WTC11 (cell line): ENCODE data around the gene ARAP1. TPM values are rescaled to one million over a fixed set of nuclear protein-coding genes. Genes with fewer than 3 reads are reported as not detected.

Source experiments
- ATAC-seq: fragments of 200-7000 bp; cut with Tn5 transposase; 2 replicates; pipeline ENCODE4 v1.10.0; 2021; ENCODE audit warnings: mild to moderate bottlenecking, moderate library complexity
- CTCF ChIA-PET: fragments of 300-600 bp; sonication (Branson Sonifier 250); formaldehyde crosslinking; loops from one replicate; lab custom pipeline; 2021; ENCODE audit warnings: antibody characterized with exemption; lab: Charles Lee
- POLR2A ChIA-PET: fragments of 350-600 bp; sonication (Branson Sonifier 250); formaldehyde crosslinking; loops from one replicate; lab custom pipeline; 2021; ENCODE audit warnings: antibody characterized with exemption; lab: Charles Lee
- DNase-seq: peaks from one replicate; pipeline ENCODE4 v3.0.0; 2021; ENCODE audit warnings: low spot score
- H3K27ac Mint-ChIP-seq: 2 replicates; pipeline ENCODE4 v1.8.0; 2021; ENCODE audit warnings: mixed read lengths
- H3K27me3 Mint-ChIP-seq: 2 replicates; pipeline ENCODE4 v1.8.0; 2021; ENCODE audit warnings: low read depth, mild to moderate bottlenecking, moderate library complexity, mixed read lengths
- H3K36me3 Mint-ChIP-seq: 2 replicates; pipeline ENCODE4 v1.8.0; 2021; ENCODE audit warnings: mixed read lengths
- H3K4me1 Mint-ChIP-seq: 2 replicates; pipeline ENCODE4 v1.8.0; 2022; ENCODE audit warnings: mixed read lengths
- H3K4me3 Mint-ChIP-seq: 2 replicates; pipeline ENCODE4 v1.8.0; 2021; ENCODE audit warnings: mild to moderate bottlenecking, moderate library complexity, mixed read lengths
- H3K9me3 Mint-ChIP-seq: 2 replicates; pipeline ENCODE4 v1.8.0; 2021; ENCODE audit warnings: mixed read lengths
- CREM ChIP-seq: sonication (generic); formaldehyde crosslinking; IDR thresholded peaks from 2 replicates; pipeline ENCODE4 v1.8.1; 2022; ENCODE audit warnings: mild to moderate bottlenecking, missing genetic modification reagents, moderate library complexity
- FOXK1 ChIP-seq: sonication (generic); formaldehyde crosslinking; IDR thresholded peaks from 2 replicates; pipeline ENCODE4 v1.8.0; 2022; ENCODE audit warnings: mild to moderate bottlenecking, moderate library complexity, missing genetic modification reagents
- GTF2I ChIP-seq: fragments of 250-450 bp; sonication (Bioruptor Pico); conservative IDR thresholded peaks from 2 replicates; pipeline ENCODE4 v1.4.0; 2021; ENCODE audit warnings: mild to moderate bottlenecking
- HMGA2 ChIP-seq: fragments of 250-450 bp; sonication (Bioruptor Pico); IDR thresholded peaks from 2 replicates; pipeline ENCODE4 v1.4.0; 2021; ENCODE audit warnings: mild to moderate bottlenecking, moderate library complexity
- JAZF1 ChIP-seq: fragments of 250-450 bp; sonication (Bioruptor Pico); IDR thresholded peaks from 2 replicates; pipeline ENCODE4 v1.9.0; 2021; ENCODE audit warnings: moderate library complexity, mild to moderate bottlenecking, inconsistent platforms
- NR2C2 ChIP-seq: sonication (generic); formaldehyde crosslinking; IDR thresholded peaks from 2 replicates; pipeline ENCODE4 v1.8.0; 2022; ENCODE audit warnings: mild to moderate bottlenecking, missing genetic modification reagents
- NR3C1 ChIP-seq: sonication (generic); formaldehyde crosslinking; conservative IDR thresholded peaks from 2 replicates; pipeline ENCODE4 v1.8.1; 2023; ENCODE audit warnings: low read depth, mild to moderate bottlenecking, missing genetic modification reagents
- SP1 ChIP-seq: sonication (generic); formaldehyde crosslinking; conservative IDR thresholded peaks from 2 replicates; pipeline ENCODE4 v1.8.1; 2022; ENCODE audit warnings: missing genetic modification reagents
- TEAD4 ChIP-seq: sonication (generic); formaldehyde crosslinking; IDR thresholded peaks from 2 replicates; pipeline ENCODE4 v1.8.0; 2022; ENCODE audit warnings: mild to moderate bottlenecking, missing genetic modification reagents
- ZBTB21 ChIP-seq: sonication (generic); formaldehyde crosslinking; IDR thresholded peaks from 2 replicates; pipeline ENCODE4 v1.8.1; 2023; ENCODE audit warnings: mild to moderate bottlenecking, missing genetic modification reagents, borderline replicate concordance
- ZNF416 ChIP-seq: fragments of 250-450 bp; sonication (Bioruptor Pico); IDR thresholded peaks from 2 replicates; pipeline ENCODE4 v1.9.0; 2021; ENCODE audit warnings: mild to moderate bottlenecking, inconsistent platforms
- ZNF423 ChIP-seq: fragments of 250-450 bp; sonication (Bioruptor Pico); IDR thresholded peaks from 2 replicates; pipeline ENCODE4 v2.1.2; 2022; ENCODE audit warnings: mild to moderate bottlenecking, moderate library complexity
- total RNA-seq: library from RNA; stranded (reverse); gene quantifications from 3 replicates; pipeline ENCODE4 v1.2.3, GENCODE V29; 2021
- TF ChIP-seq, protein P1 (sequence below): sonication (generic); formaldehyde crosslinking; IDR thresholded peaks from 2 replicates; pipeline ENCODE4 v1.8.1; 2022; ENCODE audit warnings: low read depth, missing genetic modification reagents, borderline replicate concordance
- TF ChIP-seq, protein P2 (sequence below): sonication (generic); formaldehyde crosslinking; IDR thresholded peaks from 2 replicates; pipeline ENCODE4 v1.8.0; 2022; ENCODE audit warnings: mild to moderate bottlenecking, missing genetic modification reagents
- TF ChIP-seq, protein P3 (sequence below): fragments of 250-450 bp; sonication (Bioruptor Pico); IDR thresholded peaks from 2 replicates; pipeline ENCODE4 v1.9.0; 2021; ENCODE audit warnings: mild to moderate bottlenecking
- TF ChIP-seq, protein P4 (sequence below): sonication (generic); formaldehyde crosslinking; IDR thresholded peaks from 2 replicates; pipeline ENCODE4 v1.8.0; 2023; ENCODE audit warnings: mild to moderate bottlenecking, missing genetic modification reagents
- TF ChIP-seq, protein P5 (sequence below): sonication (generic); formaldehyde crosslinking; IDR thresholded peaks from 2 replicates; pipeline ENCODE4 v1.8.1; 2023; ENCODE audit warnings: mild to moderate bottlenecking, missing genetic modification reagents
- TF ChIP-seq, protein P6 (sequence below): sonication (generic); formaldehyde crosslinking; IDR thresholded peaks from 2 replicates; pipeline ENCODE4 v1.8.0; 2022; ENCODE audit warnings: mild to moderate bottlenecking, missing genetic modification reagents
- TF ChIP-seq, protein P7 (sequence below): sonication (generic); formaldehyde crosslinking; IDR thresholded peaks from 2 replicates; pipeline ENCODE4 v1.8.0; 2022; ENCODE audit warnings: missing genetic modification reagents

ARAP1 gene
- total RNA-seq, 1 experiment from 2014 or later, result 98.8 TPM

DNA sequence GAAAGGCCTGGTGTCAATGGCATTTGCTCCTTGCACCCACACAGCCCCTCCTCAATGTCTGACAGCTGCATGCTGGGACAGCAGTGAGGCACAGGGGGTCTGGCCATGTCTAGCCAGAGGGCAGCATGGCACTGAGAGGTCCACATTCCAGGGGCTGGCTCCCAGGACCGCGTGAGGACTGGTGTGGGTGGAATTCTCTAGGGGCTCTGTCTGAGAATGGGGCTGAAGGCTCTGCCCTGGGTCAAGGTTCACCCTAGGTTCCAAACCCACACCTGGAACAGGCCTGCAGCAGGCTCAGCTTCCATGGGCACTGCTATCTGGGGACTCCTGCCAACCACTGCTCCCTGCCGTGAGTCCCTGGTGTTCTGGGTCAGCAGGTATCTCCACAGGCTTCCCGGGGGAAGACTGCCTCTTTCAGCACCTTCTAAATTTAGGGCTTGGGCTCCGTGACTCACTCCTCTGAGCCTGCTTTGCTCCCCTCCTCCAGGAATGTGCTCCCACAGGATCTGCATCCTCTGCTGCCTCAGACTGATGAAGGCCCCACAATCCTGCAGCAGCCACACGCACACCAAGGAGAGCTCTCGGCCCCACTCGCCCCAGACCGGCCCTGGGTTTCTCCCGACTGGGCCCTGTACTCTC, 37.4 kb upstream of the ARAP1 start:
- ChIA-PET CTCF (interaction anchor here (1.1 kb wide), 1 partner anchor 23 kb away, joined by 4 read pairs; no protein-coding TSS in a partner anchor), POLR2A (no interaction called here)
- no peak for TF ChIP-seq GTF2I
- TF ChIP-seq, protein P1, sequence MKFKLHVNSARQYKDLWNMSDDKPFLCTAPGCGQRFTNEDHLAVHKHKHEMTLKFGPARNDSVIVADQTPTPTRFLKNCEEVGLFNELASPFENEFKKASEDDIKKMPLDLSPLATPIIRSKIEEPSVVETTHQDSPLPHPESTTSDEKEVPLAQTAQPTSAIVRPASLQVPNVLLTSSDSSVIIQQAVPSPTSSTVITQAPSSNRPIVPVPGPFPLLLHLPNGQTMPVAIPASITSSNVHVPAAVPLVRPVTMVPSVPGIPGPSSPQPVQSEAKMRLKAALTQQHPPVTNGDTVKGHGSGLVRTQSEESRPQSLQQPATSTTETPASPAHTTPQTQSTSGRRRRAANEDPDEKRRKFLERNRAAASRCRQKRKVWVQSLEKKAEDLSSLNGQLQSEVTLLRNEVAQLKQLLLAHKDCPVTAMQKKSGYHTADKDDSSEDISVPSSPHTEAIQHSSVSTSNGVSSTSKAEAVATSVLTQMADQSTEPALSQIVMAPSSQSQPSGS (CRISPR knock-in tag), result no peak
- TF ChIP-seq NR3C1 (CRISPR knock-in tag), result no peak
- no peak for TF ChIP-seq ZNF423 (CRISPR knock-in tag)
- no peak for TF ChIP-seq ZBTB21 (CRISPR knock-in tag)
- TF ChIP-seq, protein P2, sequence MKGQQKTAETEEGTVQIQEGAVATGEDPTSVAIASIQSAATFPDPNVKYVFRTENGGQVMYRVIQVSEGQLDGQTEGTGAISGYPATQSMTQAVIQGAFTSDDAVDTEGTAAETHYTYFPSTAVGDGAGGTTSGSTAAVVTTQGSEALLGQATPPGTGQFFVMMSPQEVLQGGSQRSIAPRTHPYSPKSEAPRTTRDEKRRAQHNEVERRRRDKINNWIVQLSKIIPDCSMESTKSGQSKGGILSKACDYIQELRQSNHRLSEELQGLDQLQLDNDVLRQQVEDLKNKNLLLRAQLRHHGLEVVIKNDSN (CRISPR knock-in tag), result no peak
- no peak for TF ChIP-seq HMGA2
- TF ChIP-seq ZNF416, result no peak
- TF ChIP-seq NR2C2 (CRISPR knock-in tag), result no peak
- no peaks in the 10 kb centered on the region for H3K9me3 Mint-ChIP-seq
- H3K27ac Mint-ChIP-seq, result no peak overlapping the region
- peaks cover 30% of the 10 kb centered on the region for H3K4me1 Mint-ChIP-seq
- no peak overlapping the region for H3K4me3 Mint-ChIP-seq
- no peaks in the 10 kb centered on the region for H3K36me3 Mint-ChIP-seq
- H3K27me3 Mint-ChIP-seq, result no peaks in the 10 kb centered on the region
- DNase-seq (no peak), ATAC-seq (no peak)

DNA sequence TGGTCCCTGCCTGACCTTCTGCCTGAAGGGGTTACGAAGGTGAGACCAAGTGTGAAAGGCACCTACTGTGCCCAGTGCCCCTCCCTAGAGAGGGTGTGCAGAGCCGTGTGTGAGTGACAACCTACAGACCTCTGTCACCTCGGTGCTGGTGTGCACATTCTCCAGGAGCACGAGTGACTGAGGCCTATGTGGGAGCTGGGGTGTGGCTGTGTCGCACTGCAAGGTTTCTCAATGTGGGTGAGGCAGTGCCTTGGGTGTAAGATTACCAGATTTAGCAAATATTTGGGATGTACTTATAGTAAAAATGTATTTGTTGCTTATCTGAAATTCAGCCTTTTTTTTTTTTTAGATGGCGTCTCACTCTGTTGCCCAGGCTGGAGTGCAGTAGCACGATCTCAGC, 36.0 kb upstream of the ARAP1 start:
- ChIA-PET POLR2A (no interaction called here), CTCF (interaction anchor here (1.5 to 2.1 kb wide), 4 partner anchors 10 to 104 kb away, joined by 10 to 16 read pairs (median 12); no protein-coding TSS in a partner anchor)
- peaks cover 25% of the 10 kb centered on the region for H3K4me1 Mint-ChIP-seq
- H3K36me3 Mint-ChIP-seq, result no peaks in the 10 kb centered on the region
- no peak for DNase-seq
- no peaks in the 10 kb centered on the region for H3K9me3 Mint-ChIP-seq
- no peak overlapping the region for H3K27ac Mint-ChIP-seq
- H3K4me3 Mint-ChIP-seq, result peak overlapping the region; percentile 40; the same call in 1 of the 2 replicates
- H3K27me3 Mint-ChIP-seq, result no peaks in the 10 kb centered on the region
- TF ChIP-seq, protein P3, sequence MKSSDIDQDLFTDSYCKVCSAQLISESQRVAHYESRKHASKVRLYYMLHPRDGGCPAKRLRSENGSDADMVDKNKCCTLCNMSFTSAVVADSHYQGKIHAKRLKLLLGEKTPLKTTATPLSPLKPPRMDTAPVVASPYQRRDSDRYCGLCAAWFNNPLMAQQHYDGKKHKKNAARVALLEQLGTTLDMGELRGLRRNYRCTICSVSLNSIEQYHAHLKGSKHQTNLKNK, result no peak
- TF ChIP-seq GTF2I, result no peak
- TF ChIP-seq JAZF1 (CRISPR knock-in tag), result no peak
- ATAC-seq, result no peak

DNA sequence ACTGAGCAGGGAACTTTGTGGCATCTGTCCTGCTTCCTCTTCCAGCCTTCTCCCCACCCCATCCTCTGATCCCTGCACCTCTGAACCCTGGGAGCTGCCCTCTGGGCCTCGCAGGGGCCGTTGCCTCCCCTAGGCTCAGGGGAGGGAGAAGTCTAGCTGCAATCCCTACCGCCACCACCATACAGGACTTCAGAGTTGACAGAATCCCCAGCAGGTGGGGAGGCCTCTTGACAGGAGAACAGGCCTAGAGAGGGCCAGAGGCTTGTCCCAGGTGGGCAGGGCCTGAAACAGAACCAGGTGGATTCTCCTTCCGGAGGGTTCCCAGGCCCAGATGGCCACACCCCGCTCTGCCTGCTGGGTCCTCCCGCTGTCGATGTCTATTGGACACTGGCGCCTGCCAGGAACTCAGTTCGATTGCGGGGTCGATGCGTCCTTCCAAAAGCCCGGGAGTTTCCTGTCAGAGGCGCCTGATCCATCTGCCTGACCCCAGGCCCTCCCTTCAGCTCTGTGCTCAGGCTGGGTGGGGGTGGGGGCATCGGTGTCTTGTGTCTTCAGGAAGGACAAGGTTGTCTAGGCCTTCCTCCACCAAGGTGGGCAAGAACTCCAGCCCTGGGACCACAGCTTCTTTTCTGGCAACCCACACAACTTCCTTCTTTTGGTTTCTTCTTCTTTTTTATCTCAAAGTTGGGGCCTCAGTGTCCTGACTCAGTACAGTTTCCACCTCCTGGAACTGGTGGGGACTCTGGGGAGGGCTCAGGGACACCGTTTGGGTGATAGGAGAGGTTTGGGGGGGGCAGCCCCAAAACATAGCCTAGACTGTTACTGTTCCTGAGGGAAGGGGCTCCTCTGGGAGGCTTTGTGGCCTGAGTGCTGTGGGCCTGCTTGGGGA, 35.3 kb upstream of the ARAP1 start:
- CTCF ChIA-PET, result interaction anchor here (0.6 to 2.8 kb wide), 24 partner anchors 10 to 356 kb away, joined by 3 to 23 read pairs (median 4); partner anchors contain the start of gene FCHSD2
- H3K27me3 Mint-ChIP-seq, result peaks cover under 1% of the 10 kb centered on the region; the same call in 1 of the 2 replicates
- no peaks in the 10 kb centered on the region for H3K36me3 Mint-ChIP-seq
- H3K4me1 Mint-ChIP-seq, result peaks cover 26% of the 10 kb centered on the region
- POLR2A ChIA-PET, result interaction anchor here (0.6 to 1.0 kb wide), 5 partner anchors 25 to 1872 kb away, joined by 3 to 6 read pairs (median 4); no protein-coding TSS in a partner anchor
- peak overlapping the region; percentile 84; the same call in 1 of the 2 replicates for H3K27ac Mint-ChIP-seq
- no peaks in the 10 kb centered on the region for H3K9me3 Mint-ChIP-seq
- H3K4me3 Mint-ChIP-seq, result peak overlapping the region; percentile 40; the same call in 1 of the 2 replicates
- DNase-seq (peak; percentile 88), ATAC-seq (peak; percentile 92)
- TF ChIP-seq FOXK1 (0 out of 2 replicates have a peak, but pooled peaks have one; percentile 26), SP1 (CRISPR knock-in tag) (0 out of 2 replicates have a peak, but pooled peaks have one; percentile 41), CREM (CRISPR knock-in tag) (0 out of 2 replicates have a peak, but pooled peaks have one; percentile 40), TEAD4 (CRISPR knock-in tag) (no peak)
- TF ChIP-seq, protein P4, sequence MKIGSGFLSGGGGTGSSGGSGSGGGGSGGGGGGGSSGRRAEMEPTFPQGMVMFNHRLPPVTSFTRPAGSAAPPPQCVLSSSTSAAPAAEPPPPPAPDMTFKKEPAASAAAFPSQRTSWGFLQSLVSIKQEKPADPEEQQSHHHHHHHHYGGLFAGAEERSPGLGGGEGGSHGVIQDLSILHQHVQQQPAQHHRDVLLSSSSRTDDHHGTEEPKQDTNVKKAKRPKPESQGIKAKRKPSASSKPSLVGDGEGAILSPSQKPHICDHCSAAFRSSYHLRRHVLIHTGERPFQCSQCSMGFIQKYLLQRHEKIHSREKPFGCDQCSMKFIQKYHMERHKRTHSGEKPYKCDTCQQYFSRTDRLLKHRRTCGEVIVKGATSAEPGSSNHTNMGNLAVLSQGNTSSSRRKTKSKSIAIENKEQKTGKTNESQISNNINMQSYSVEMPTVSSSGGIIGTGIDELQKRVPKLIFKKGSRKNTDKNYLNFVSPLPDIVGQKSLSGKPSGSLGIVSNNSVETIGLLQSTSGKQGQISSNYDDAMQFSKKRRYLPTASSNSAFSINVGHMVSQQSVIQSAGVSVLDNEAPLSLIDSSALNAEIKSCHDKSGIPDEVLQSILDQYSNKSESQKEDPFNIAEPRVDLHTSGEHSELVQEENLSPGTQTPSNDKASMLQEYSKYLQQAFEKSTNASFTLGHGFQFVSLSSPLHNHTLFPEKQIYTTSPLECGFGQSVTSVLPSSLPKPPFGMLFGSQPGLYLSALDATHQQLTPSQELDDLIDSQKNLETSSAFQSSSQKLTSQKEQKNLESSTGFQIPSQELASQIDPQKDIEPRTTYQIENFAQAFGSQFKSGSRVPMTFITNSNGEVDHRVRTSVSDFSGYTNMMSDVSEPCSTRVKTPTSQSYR (CRISPR knock-in tag), result no peak
- TF ChIP-seq, protein P5, sequence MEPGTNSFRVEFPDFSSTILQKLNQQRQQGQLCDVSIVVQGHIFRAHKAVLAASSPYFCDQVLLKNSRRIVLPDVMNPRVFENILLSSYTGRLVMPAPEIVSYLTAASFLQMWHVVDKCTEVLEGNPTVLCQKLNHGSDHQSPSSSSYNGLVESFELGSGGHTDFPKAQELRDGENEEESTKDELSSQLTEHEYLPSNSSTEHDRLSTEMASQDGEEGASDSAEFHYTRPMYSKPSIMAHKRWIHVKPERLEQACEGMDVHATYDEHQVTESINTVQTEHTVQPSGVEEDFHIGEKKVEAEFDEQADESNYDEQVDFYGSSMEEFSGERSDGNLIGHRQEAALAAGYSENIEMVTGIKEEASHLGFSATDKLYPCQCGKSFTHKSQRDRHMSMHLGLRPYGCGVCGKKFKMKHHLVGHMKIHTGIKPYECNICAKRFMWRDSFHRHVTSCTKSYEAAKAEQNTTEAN (CRISPR knock-in tag), result no peak
- TF ChIP-seq, protein P6, sequence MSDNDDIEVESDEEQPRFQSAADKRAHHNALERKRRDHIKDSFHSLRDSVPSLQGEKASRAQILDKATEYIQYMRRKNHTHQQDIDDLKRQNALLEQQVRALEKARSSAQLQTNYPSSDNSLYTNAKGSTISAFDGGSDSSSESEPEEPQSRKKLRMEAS (CRISPR knock-in tag), result peak; percentile 35; the same call in 1 of the 2 replicates
- TF ChIP-seq, protein P7, sequence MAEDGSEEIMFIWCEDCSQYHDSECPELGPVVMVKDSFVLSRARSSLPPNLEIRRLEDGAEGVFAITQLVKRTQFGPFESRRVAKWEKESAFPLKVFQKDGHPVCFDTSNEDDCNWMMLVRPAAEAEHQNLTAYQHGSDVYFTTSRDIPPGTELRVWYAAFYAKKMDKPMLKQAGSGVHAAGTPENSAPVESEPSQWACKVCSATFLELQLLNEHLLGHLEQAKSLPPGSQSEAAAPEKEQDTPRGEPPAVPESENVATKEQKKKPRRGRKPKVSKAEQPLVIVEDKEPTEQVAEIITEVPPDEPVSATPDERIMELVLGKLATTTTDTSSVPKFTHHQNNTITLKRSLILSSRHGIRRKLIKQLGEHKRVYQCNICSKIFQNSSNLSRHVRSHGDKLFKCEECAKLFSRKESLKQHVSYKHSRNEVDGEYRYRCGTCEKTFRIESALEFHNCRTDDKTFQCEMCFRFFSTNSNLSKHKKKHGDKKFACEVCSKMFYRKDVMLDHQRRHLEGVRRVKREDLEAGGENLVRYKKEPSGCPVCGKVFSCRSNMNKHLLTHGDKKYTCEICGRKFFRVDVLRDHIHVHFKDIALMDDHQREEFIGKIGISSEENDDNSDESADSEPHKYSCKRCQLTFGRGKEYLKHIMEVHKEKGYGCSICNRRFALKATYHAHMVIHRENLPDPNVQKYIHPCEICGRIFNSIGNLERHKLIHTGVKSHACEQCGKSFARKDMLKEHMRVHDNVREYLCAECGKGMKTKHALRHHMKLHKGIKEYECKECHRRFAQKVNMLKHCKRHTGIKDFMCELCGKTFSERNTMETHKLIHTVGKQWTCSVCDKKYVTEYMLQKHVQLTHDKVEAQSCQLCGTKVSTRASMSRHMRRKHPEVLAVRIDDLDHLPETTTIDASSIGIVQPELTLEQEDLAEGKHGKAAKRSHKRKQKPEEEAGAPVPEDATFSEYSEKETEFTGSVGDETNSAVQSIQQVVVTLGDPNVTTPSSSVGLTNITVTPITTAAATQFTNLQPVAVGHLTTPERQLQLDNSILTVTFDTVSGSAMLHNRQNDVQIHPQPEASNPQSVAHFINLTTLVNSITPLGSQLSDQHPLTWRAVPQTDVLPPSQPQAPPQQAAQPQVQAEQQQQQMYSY (CRISPR knock-in tag), result peak; percentile 65
